IMR-90 (cell line): ENCODE results near the gene OR7G2.

ENCODE experiments used
- CEBPB ChIP-seq: IDR thresholded peaks from 2 replicates; pipeline ENCODE4 v1.6.1; 2012; ENCODE audit warnings: low read depth, low read length, improper control_type of control experiment
- ELK1 ChIP-seq: fragments of 150-350 bp; IDR thresholded peaks from 2 replicates; pipeline ENCODE4 v1.6.1; 2016; ENCODE audit warnings: low read depth, mild to moderate bottlenecking, low read length, moderate library complexity, borderline replicate concordance
- FOS ChIP-seq: fragments of 150-350 bp; IDR thresholded peaks from 2 replicates; pipeline ENCODE4 v1.6.1; 2016; ENCODE audit warnings: low read depth, low read length
- MAFK ChIP-seq: IDR thresholded peaks from 2 replicates; pipeline ENCODE4 v1.6.1; 2012; ENCODE audit warnings: low read depth, low read length, improper control_type of control experiment
- MAZ ChIP-seq: IDR thresholded peaks from 2 replicates; pipeline ENCODE4 v1.6.1; 2012; ENCODE audit warnings: low read depth, mild to moderate bottlenecking, low read length, improper control_type of control experiment, moderate library complexity, borderline replicate concordance
- MXI1 ChIP-seq: IDR thresholded peaks from 2 replicates; pipeline ENCODE4 v1.6.1; 2012; ENCODE audit warnings: low read depth, mild to moderate bottlenecking, low read length, moderate library complexity, borderline replicate concordance
- NFE2L2 ChIP-seq: fragments of 150-350 bp; IDR thresholded peaks from 2 replicates; pipeline ENCODE4 v1.6.1; 2016; ENCODE audit warnings: low read depth, mild to moderate bottlenecking, low read length
- POLR2A ChIP-seq: IDR thresholded peaks from 2 replicates; pipeline ENCODE4 v1.6.1; 2012; ENCODE audit warnings: mild to moderate bottlenecking, low read depth, low read length
- RAD21 ChIP-seq: IDR thresholded peaks from 2 replicates; pipeline ENCODE4 v1.6.1; 2012; ENCODE audit warnings: low read length, improper control_type of control experiment
- RCOR1 ChIP-seq: IDR thresholded peaks from 2 replicates; pipeline ENCODE4 v1.6.1; 2012; ENCODE audit warnings: mild to moderate bottlenecking, low read length, improper control_type of control experiment; ENCODE audit not compliant: insufficient replicate concordance
- RFX5 ChIP-seq: IDR thresholded peaks from 2 replicates; pipeline ENCODE4 v1.8.0; 2012; ENCODE audit warnings: low read depth, mild to moderate bottlenecking, low read length, moderate library complexity
- SMC3 ChIP-seq: fragments of 150-350 bp; IDR thresholded peaks from 2 replicates; pipeline ENCODE4 v1.6.1; 2016; ENCODE audit warnings: low read depth, mild to moderate bottlenecking, antibody characterized with exemption, low read length, moderate library complexity
- TF ChIP-seq, protein P1 (sequence below): conservative IDR thresholded peaks from 2 replicates; pipeline ENCODE4 v1.5.1; 2012; ENCODE audit warnings: mild to moderate bottlenecking, low read depth, low read length, improper control_type of control experiment
- TF ChIP-seq, protein P2 (sequence below): fragments of 150-350 bp; IDR thresholded peaks from 2 replicates; pipeline ENCODE4 v1.6.1; 2017; ENCODE audit warnings: mild to moderate bottlenecking, antibody characterized with exemption, low read length, low read depth

GRCh38 chr19:9078651-9079050, 28.6 kb downstream of the OR7G2 start:
- TF ChIP-seq MAZ (no peak), POLR2A (no peak), RFX5 (no peak), CEBPB (no peak), MXI1 (no peak), MAFK (no peak), ELK1 (no peak), SMC3 (no peak), NFE2L2 (no peak), RCOR1 (no peak), RAD21 (no peak), FOS (no peak)
- TF ChIP-seq, protein P1, sequence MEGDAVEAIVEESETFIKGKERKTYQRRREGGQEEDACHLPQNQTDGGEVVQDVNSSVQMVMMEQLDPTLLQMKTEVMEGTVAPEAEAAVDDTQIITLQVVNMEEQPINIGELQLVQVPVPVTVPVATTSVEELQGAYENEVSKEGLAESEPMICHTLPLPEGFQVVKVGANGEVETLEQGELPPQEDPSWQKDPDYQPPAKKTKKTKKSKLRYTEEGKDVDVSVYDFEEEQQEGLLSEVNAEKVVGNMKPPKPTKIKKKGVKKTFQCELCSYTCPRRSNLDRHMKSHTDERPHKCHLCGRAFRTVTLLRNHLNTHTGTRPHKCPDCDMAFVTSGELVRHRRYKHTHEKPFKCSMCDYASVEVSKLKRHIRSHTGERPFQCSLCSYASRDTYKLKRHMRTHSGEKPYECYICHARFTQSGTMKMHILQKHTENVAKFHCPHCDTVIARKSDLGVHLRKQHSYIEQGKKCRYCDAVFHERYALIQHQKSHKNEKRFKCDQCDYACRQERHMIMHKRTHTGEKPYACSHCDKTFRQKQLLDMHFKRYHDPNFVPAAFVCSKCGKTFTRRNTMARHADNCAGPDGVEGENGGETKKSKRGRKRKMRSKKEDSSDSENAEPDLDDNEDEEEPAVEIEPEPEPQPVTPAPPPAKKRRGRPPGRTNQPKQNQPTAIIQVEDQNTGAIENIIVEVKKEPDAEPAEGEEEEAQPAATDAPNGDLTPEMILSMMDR = no peak
- TF ChIP-seq, protein P2, sequence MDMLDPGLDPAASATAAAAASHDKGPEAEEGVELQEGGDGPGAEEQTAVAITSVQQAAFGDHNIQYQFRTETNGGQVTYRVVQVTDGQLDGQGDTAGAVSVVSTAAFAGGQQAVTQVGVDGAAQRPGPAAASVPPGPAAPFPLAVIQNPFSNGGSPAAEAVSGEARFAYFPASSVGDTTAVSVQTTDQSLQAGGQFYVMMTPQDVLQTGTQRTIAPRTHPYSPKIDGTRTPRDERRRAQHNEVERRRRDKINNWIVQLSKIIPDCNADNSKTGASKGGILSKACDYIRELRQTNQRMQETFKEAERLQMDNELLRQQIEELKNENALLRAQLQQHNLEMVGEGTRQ = no peak
